Neural crest cell (in vitro differentiated cells): ENCODE data around the gene ZFAND4. TPM values are rescaled to one million over a fixed set of nuclear protein-coding genes. Genes with fewer than 3 reads are reported as not detected.

Experiments
- DNase-seq: peaks from one replicate; pipeline ENCODE4 v3.0.0; 2021; ENCODE audit warnings: low read depth, mixed read lengths, low spot score
- H3K27ac Mint-ChIP-seq: one replicate; pipeline ENCODE4 v1.8.0; 2021; ENCODE audit warnings: mild to moderate bottlenecking, mixed read lengths; ENCODE audit not compliant: unreplicated experiment
- H3K27me3 Mint-ChIP-seq: 2 replicates; pipeline ENCODE4 v1.8.0; 2021; ENCODE audit warnings: low read depth, mild to moderate bottlenecking, mixed read lengths
- H3K36me3 Mint-ChIP-seq: 2 replicates; pipeline ENCODE4 v1.8.0; 2021; ENCODE audit warnings: low read depth, mild to moderate bottlenecking, mixed read lengths
- H3K4me1 Mint-ChIP-seq: 2 replicates; pipeline ENCODE4 v1.8.0; 2021; ENCODE audit warnings: mixed read lengths
- H3K4me3 Mint-ChIP-seq: one replicate; pipeline ENCODE4 v1.8.0; 2021; ENCODE audit warnings: mild to moderate bottlenecking, mixed read lengths
- H3K9me3 Mint-ChIP-seq: 2 replicates; pipeline ENCODE4 v1.8.0; 2021; ENCODE audit warnings: mixed read lengths
- CTCF ChIP-seq: fragments of 200-600 bp; sonication (generic); conservative IDR thresholded peaks from 2 replicates; pipeline ENCODE4 v1.5.0; 2021; ENCODE audit warnings: antibody characterized with exemption, mild to moderate bottlenecking
- total RNA-seq: library from RNA; stranded (reverse); gene quantifications from 2 replicates; pipeline ENCODE4 v1.2.1, GENCODE V29; 2021

The ZFAND4 gene
- total RNA-seq, 1 donor from 2014 or later: 12.9 TPM

- Mint-ChIP-seq H3K27me3 (no peaks in the 10 kb centered on the region), H3K4me1 (peaks cover 19% of the 10 kb centered on the region), H3K27ac (no peak overlapping the region), H3K9me3 (no peaks in the 10 kb centered on the region), H3K4me3 (no peak overlapping the region), H3K36me3 (no peaks in the 10 kb centered on the region)
- no peak for DNase-seq
- no peak for TF ChIP-seq CTCF
Observed at GRCh38 chr10:45653454-45653853, 19.1 kb downstream of the ZFAND4 start.

GRCh38 chr10:45652511-45652910, 20.1 kb downstream of the ZFAND4 start:
- H3K9me3 Mint-ChIP-seq: no peaks in the 10 kb centered on the region
- no peak for DNase-seq
- H3K27ac Mint-ChIP-seq: peak overlapping the region; percentile 32
- no peak overlapping the region for H3K4me3 Mint-ChIP-seq
- no peak for TF ChIP-seq CTCF
- H3K27me3 Mint-ChIP-seq: no peaks in the 10 kb centered on the region
- H3K4me1 Mint-ChIP-seq: peaks cover 19% of the 10 kb centered on the region
- peaks cover 3% of the 10 kb centered on the region for H3K36me3 Mint-ChIP-seq

GRCh38 chr10:45649296-45649695, 23.3 kb downstream of the ZFAND4 start:
- TF ChIP-seq CTCF: no peak
- H3K36me3 Mint-ChIP-seq: peaks cover 10% of the 10 kb centered on the region
- no peak overlapping the region for H3K27ac Mint-ChIP-seq
- no peaks in the 10 kb centered on the region for H3K27me3 Mint-ChIP-seq
- H3K9me3 Mint-ChIP-seq: no peaks in the 10 kb centered on the region
- H3K4me3 Mint-ChIP-seq: no peak overlapping the region
- peaks cover 19% of the 10 kb centered on the region for H3K4me1 Mint-ChIP-seq
- no peak for DNase-seq

- no peak for TF ChIP-seq CTCF
- H3K4me3 Mint-ChIP-seq: no peak overlapping the region
- H3K9me3 Mint-ChIP-seq: no peaks in the 10 kb centered on the region
- no peaks in the 10 kb centered on the region for H3K27me3 Mint-ChIP-seq
- peaks cover under 1% of the 10 kb centered on the region for H3K4me1 Mint-ChIP-seq
- peaks cover 10% of the 10 kb centered on the region for H3K36me3 Mint-ChIP-seq
- no peak for DNase-seq
- no peak overlapping the region for H3K27ac Mint-ChIP-seq
Observed at GRCh38 chr10:45647118-45647517, 25.5 kb downstream of the ZFAND4 start.

GRCh38 chr10:45646384-45647050, 26.1 kb downstream of the ZFAND4 start:
- no peak for TF ChIP-seq CTCF
- H3K27ac Mint-ChIP-seq: no peak overlapping the region
- no peak for DNase-seq
- no peak overlapping the region for H3K4me3 Mint-ChIP-seq
- no peaks in the 10 kb centered on the region for H3K27me3 Mint-ChIP-seq
- no peaks in the 10 kb centered on the region for H3K9me3 Mint-ChIP-seq
- H3K4me1 Mint-ChIP-seq: no peaks in the 10 kb centered on the region
- peaks cover 10% of the 10 kb centered on the region for H3K36me3 Mint-ChIP-seq
